Measurements from ENCODE around the gene ZNF710.

DNA sequence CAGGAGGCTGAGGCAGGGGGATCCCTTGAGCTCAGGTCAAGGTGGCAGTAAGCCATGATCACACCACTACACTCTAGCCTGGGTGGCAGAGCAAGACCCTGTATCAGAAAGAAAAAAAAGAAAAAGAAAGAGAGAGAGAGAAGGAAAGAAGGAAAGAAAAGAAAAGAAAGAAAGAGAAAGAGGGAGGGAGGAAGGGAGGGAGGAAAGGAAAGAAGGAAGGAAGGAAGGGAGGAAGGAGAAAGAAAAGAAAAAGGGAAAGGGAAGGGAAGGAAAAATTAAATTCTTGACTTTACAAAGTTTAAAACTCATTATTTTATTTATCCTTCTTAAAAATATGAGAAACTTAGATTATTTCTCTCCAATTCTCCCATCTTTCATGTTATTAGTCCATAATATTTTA is 118.2 kb downstream of the ZNF710 start:
- no peak for TF ChIP-seq EZH2 (IDR thresholded peaks at IDR 0.05; ENCODE audit: borderline replicate concordance, low read depth, low read length, poor library complexity, severe bottlenecking)
- TF ChIP-seq, protein P1, sequence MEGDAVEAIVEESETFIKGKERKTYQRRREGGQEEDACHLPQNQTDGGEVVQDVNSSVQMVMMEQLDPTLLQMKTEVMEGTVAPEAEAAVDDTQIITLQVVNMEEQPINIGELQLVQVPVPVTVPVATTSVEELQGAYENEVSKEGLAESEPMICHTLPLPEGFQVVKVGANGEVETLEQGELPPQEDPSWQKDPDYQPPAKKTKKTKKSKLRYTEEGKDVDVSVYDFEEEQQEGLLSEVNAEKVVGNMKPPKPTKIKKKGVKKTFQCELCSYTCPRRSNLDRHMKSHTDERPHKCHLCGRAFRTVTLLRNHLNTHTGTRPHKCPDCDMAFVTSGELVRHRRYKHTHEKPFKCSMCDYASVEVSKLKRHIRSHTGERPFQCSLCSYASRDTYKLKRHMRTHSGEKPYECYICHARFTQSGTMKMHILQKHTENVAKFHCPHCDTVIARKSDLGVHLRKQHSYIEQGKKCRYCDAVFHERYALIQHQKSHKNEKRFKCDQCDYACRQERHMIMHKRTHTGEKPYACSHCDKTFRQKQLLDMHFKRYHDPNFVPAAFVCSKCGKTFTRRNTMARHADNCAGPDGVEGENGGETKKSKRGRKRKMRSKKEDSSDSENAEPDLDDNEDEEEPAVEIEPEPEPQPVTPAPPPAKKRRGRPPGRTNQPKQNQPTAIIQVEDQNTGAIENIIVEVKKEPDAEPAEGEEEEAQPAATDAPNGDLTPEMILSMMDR (conservative IDR thresholded peaks at IDR 0.05; ENCODE audit: low read depth, low read length) = no peak

All from A673 (cell line).